H1 (cell line): ENCODE measurements around the gene ZBTB16. TPM values are rescaled to one million over a fixed set of nuclear protein-coding genes. Genes with fewer than 3 reads are reported as not detected.

Experiments used
- CTCF ChIA-PET: fragments of 300-600 bp; sonication (Branson Sonifier 250); formaldehyde crosslinking; loops from one replicate; lab custom pipeline; 2021; ENCODE audit not compliant: partially characterized antibody; lab: Charles Lee
- POLR2A ChIA-PET: fragments of 300-600 bp; sonication (Branson Sonifier 250); formaldehyde crosslinking; loops from one replicate; lab custom pipeline; 2021; ENCODE audit warnings: inconsistent platforms; ENCODE audit not compliant: partially characterized antibody; lab: Charles Lee
- DNase-seq, 2 experiments: peaks; one replicate each; pipeline versions ENCODE4 v3.0.0 to v3.0.0-alpha.2; 2010 to 2022; ENCODE audit warnings: low spot score in 2 of 2, low read depth in 1 of 2, mixed read lengths in 1 of 2
- FAIRE-seq: peaks from 2 replicates; lab custom pipeline; 2011; peaks lifted over from hg19 to GRCh38; lab: Jason Lieb, UNC
- H2AFZ ChIP-seq: 2 replicates; pipeline ENCODE4 v1.8.1; 2012; ENCODE audit warnings: low read length, inconsistent platforms
- H2AK5ac ChIP-seq: 2 replicates; pipeline ENCODE4 v1.6.1; 2013; ENCODE audit warnings: low read depth, low read length
- H2BK120ac ChIP-seq: replicated peaks from 2 replicates; pipeline ENCODE3; 2013; ENCODE audit warnings: low read depth, low read length, inconsistent platforms
- H2BK12ac ChIP-seq: 2 replicates; pipeline ENCODE4 v1.6.1; 2013; ENCODE audit warnings: low read depth, low read length
- H2BK15ac ChIP-seq: 2 replicates; pipeline ENCODE4 v1.6.1; 2013; ENCODE audit warnings: low read length
- H2BK20ac ChIP-seq: 2 replicates; pipeline ENCODE4 v1.6.1; 2013; ENCODE audit warnings: low read length
- H2BK5ac ChIP-seq: 2 replicates; pipeline ENCODE4 v1.6.1; 2013; ENCODE audit warnings: low read depth, low read length
- H3K14ac ChIP-seq: 2 replicates; pipeline ENCODE4 v1.6.1; 2013; ENCODE audit warnings: inconsistent platforms; ENCODE audit not compliant: insufficient read length
- H3K18ac ChIP-seq: 2 replicates; pipeline ENCODE4 v1.6.1; 2013; ENCODE audit warnings: low read length; ENCODE audit errors: extremely low read depth
- H3K23ac ChIP-seq: 2 replicates; pipeline ENCODE4 v1.6.1; 2013; ENCODE audit warnings: inconsistent platforms; ENCODE audit not compliant: insufficient read length
- H3K23me2 ChIP-seq: 2 replicates; pipeline ENCODE4 v1.6.1; 2013; ENCODE audit warnings: low read depth, low read length
- H3K27ac ChIP-seq: 2 replicates; pipeline ENCODE4 v1.6.1; 2011; ENCODE audit warnings: low read depth, low read length, inconsistent platforms
- H3K27me3 ChIP-seq, 4 experiments: replicated peaks in 1 of 4; 1 replicate in 1 of 4; 2 replicates in 3 of 4; pipeline versions ENCODE4 v1.6.1 to v1.8.1; 2011 to 2013; ENCODE audit warnings: low read length in 3 of 4, mild to moderate bottlenecking in 3 of 4, inconsistent platforms in 2 of 4, mixed read lengths in 2 of 4, moderate library complexity in 1 of 4; ENCODE audit not compliant: control insufficient read depth in 3 of 4, insufficient read depth in 3 of 4; ENCODE audit errors: extremely low read depth in 1 of 4
- H3K36me3 ChIP-seq, 4 experiments: 2 replicates each; pipeline versions ENCODE4 v1.6.1 to v1.8.1; 2011 to 2013; ENCODE audit warnings: mild to moderate bottlenecking in 4 of 4, low read length in 3 of 4, moderate library complexity in 2 of 4, control low read depth in 1 of 4, inconsistent platforms in 1 of 4; ENCODE audit not compliant: insufficient read depth in 4 of 4, control insufficient read depth in 2 of 4
- H3K4ac ChIP-seq: replicated peaks from 2 replicates; pipeline ENCODE3; 2013; ENCODE audit warnings: low read length, low read depth, mixed read lengths, inconsistent platforms; ENCODE audit not compliant: insufficient read length
- H3K4me1 ChIP-seq, 4 experiments: replicated peaks in 1 of 4; 1 replicate in 1 of 4; 2 replicates in 3 of 4; pipeline versions ENCODE4 v1.6.1 to v1.8.1; 2011 to 2013; ENCODE audit warnings: low read length in 3 of 4, inconsistent platforms in 2 of 4, mixed read lengths in 1 of 4; ENCODE audit not compliant: insufficient read depth in 4 of 4, control insufficient read depth in 3 of 4
- H3K4me2 ChIP-seq, 2 experiments: 2 replicates each; pipeline versions ENCODE4 v1.6.1 to v1.8.1; 2011 to 2013; ENCODE audit warnings: low read depth in 2 of 2, low read length in 2 of 2, control low read depth in 1 of 2, inconsistent platforms in 1 of 2, mild to moderate bottlenecking in 1 of 2; ENCODE audit not compliant: insufficient read depth in 1 of 2
- H3K4me3 ChIP-seq, 4 experiments: fragments of 200-600, 300-600 bp in 1 of 4; sonication (generic), shearing (Covaris generic), sonication (Bioruptor Twin) in 1 of 4; 2 replicates each; pipeline versions ENCODE4 v1.5.1 to v1.8.1; 2011 to 2016; ENCODE audit warnings: low read length in 4 of 4, low read depth in 3 of 4, control low read depth in 2 of 4, inconsistent platforms in 2 of 4, mild to moderate bottlenecking in 2 of 4, mixed read lengths in 1 of 4, moderate library complexity in 1 of 4; ENCODE audit not compliant: insufficient read depth in 2 of 4; ENCODE audit errors: extremely low read depth in 1 of 4
- H3K56ac ChIP-seq: replicated peaks from 2 replicates; pipeline ENCODE3; 2013; ENCODE audit warnings: low read depth, mild to moderate bottlenecking, mixed read lengths, low read length, inconsistent platforms; ENCODE audit not compliant: insufficient read length
- H3K79me1 ChIP-seq: 2 replicates; pipeline ENCODE4 v1.6.1; 2013; ENCODE audit warnings: low read depth, low read length, control low read depth
- H3K79me2 ChIP-seq, 2 experiments: 2 replicates each; pipeline versions ENCODE4 v1.6.1 to v1.8.1; 2012 to 2013; ENCODE audit warnings: low read length in 2 of 2, mild to moderate bottlenecking in 2 of 2, inconsistent platforms in 1 of 2; ENCODE audit not compliant: insufficient read depth in 2 of 2, control insufficient read depth in 1 of 2
- H3K9ac ChIP-seq, 4 experiments: replicated peaks in 1 of 4; 1 replicate in 1 of 4; 2 replicates in 3 of 4; pipeline versions ENCODE4 v1.6.1 to v1.8.1; 2011 to 2013; ENCODE audit warnings: low read depth in 3 of 4, low read length in 3 of 4, control low read depth in 2 of 4, mild to moderate bottlenecking in 2 of 4, moderate library complexity in 2 of 4, inconsistent platforms in 1 of 4; ENCODE audit errors: extremely low read depth in 1 of 4
- H3K9me3 ChIP-seq, 2 experiments: 2 replicates each; pipeline versions ENCODE4 v1.6.1 to v1.8.1; 2012 to 2013; ENCODE audit warnings: mild to moderate bottlenecking in 2 of 2, moderate library complexity in 2 of 2, control low read depth in 1 of 2, inconsistent platforms in 1 of 2, low read depth in 1 of 2, low read length in 1 of 2, mixed read lengths in 1 of 2; ENCODE audit not compliant: insufficient read depth in 2 of 2
- H4K20me1 ChIP-seq, 2 experiments: replicated peaks in 1 of 2; 2 replicates each; pipeline versions ENCODE3 to v1.8.1; 2011 to 2013; ENCODE audit warnings: inconsistent platforms in 2 of 2, low read length in 2 of 2, mild to moderate bottlenecking in 1 of 2; ENCODE audit not compliant: insufficient read depth in 2 of 2, control insufficient read depth in 1 of 2
- H4K5ac ChIP-seq: 2 replicates; pipeline ENCODE4 v1.6.1; 2013; ENCODE audit warnings: low read length, low read depth, mixed read lengths, inconsistent platforms; ENCODE audit not compliant: insufficient read length
- H4K8ac ChIP-seq: 2 replicates; pipeline ENCODE4 v1.8.0; 2013; ENCODE audit warnings: mild to moderate bottlenecking, moderate library complexity, low read length, inconsistent platforms; ENCODE audit not compliant: insufficient read depth; ENCODE audit errors: extremely low read depth
- H4K91ac ChIP-seq: replicated peaks from 2 replicates; pipeline ENCODE3; 2013; ENCODE audit warnings: low read length, mixed read lengths, inconsistent platforms; ENCODE audit not compliant: insufficient read length
- GTF2F1 ChIP-seq: IDR thresholded peaks from 2 replicates; pipeline ENCODE4 v1.6.1; 2012; ENCODE audit warnings: low read depth, low read length, improper control_type of control experiment, borderline replicate concordance
- RFX5 ChIP-seq: IDR thresholded peaks from 2 replicates; pipeline ENCODE4 v1.6.1; 2011; ENCODE audit warnings: low read depth, low read length, improper control_type of control experiment, borderline replicate concordance
- SIN3A ChIP-seq, 2 experiments: IDR thresholded peaks in 1 of 2; conservative IDR thresholded peaks in 1 of 2; 2 replicates each; pipeline ENCODE4 v1.6.1; 2011 to 2012; ENCODE audit warnings: low read length in 2 of 2, improper control_type of control experiment in 1 of 2, low read depth in 1 of 2, mild to moderate bottlenecking in 1 of 2
- YY1 ChIP-seq: IDR thresholded peaks from 2 replicates; pipeline ENCODE4 v1.6.1; 2011; ENCODE audit warnings: low read depth, mild to moderate bottlenecking, low read length
- WGBS, 2 experiments: shearing (Covaris generic) in 1 of 2; methylation state at CpG; one replicate each; pipeline versions ENCODE4 v1.1.6 to v1.1.7; 2013 to 2015; ENCODE audit warnings: low lambda C conversion rate in 2 of 2, mixed read lengths in 2 of 2, inconsistent platforms in 1 of 2, low coverage in 1 of 2, missing lambda C conversion rate in 1 of 2; ENCODE audit not compliant: insufficient replicate concordance in 2 of 2, insufficient coverage in 1 of 2, insufficient read length in 1 of 2; ENCODE audit errors: extremely low coverage in 1 of 2, missing lambda C conversion rate in 1 of 2; 5-methylcytosine and 5-hydroxymethylcytosine counted together
- polyA plus RNA-seq, 7 experiments: library from polyadenylated mRNA; depleted of rRNA in 3 of 7; stranded (reverse) in 5 of 7; unstranded in 2 of 7; fragments of >200 nt in 5 of 7; fragments of 200-250 nt in 2 of 7; gene quantifications; 1 replicate in 5 of 7; 2 replicates in 1 of 7; 4 replicates in 1 of 7; pipeline versions ENCODE4 v1.2.1 to v1.2.3, GENCODE V29; 2011 to 2013; ENCODE audit warnings: missing spikeins in 2 of 7, mixed read lengths in 2 of 7
- total RNA-seq: library from RNA; stranded (reverse); fragmentation: NEBNext Ultra II Directional; extraction: Animal tissue kit (Norgen Biotek cat#: 25700); gene quantifications from 2 replicates; pipeline ENCODE4 v1.2.1, GENCODE V29; 2021

Gene ZBTB16
- total and polyA plus RNA-seq, 2 of the 8 experiments (the other 6 are each of a cell fraction or from before 2014, with no cell fraction given) = 0.12 to 0.61 TPM

DNA sequence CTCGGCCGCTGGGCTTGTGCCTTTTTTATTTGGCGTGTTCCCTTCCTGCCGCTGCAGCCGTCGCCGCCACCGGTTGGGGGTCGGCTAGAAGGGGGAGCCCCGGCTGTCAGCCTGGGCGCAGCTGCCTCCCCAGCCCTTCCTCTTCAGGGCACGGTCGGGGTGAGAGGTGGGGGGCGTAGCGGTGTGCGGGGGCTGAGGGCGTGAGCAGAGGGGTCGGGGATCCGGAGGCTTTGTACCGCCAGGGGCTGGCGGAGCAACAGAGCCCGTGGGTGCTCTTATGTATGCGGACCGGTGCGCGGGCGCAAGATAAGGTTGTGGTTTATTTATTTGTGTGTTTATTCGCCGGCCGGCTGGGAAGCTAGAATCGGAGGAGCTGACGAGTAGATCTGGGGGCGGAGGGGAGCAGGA, 477 bp downstream of the ZBTB16 start:
- H3K36me3 ChIP-seq = no peaks in the 10 kb centered on the region; a peak in 1 of 8 replicates
- FAIRE-seq = no peak
- ChIA-PET CTCF (interaction anchor here (0.6 to 2.2 kb wide), 11 partner anchors 21 to 203 kb away, joined by 3 to 10 read pairs (median 4); no protein-coding TSS in a partner anchor), POLR2A (interaction anchor here (0.6 to 1.6 kb wide), 2 partner anchors 14 to 46 kb away, joined by 3 to 4 read pairs; no protein-coding TSS in a partner anchor)
- H3K79me1 ChIP-seq = no peaks in the 10 kb centered on the region
- H3K9me3 ChIP-seq = no peaks in the 10 kb centered on the region
- WGBS, 2 experiments = 6% methylated on average over 20 of the region's 33 CpGs; no CpG with 5 or more reads in 1 of the 2 experiments
- H3K27ac ChIP-seq = no peak overlapping the region
- H3K18ac ChIP-seq = no peak overlapping the region; the same call in 1 of the 2 replicates
- H3K23ac ChIP-seq = no peak overlapping the region
- H3K4me3 ChIP-seq = peak overlapping the region; percentile 41 to 80 (median 56)
- peaks cover 0 to 10% of the 10 kb centered on the region in 2 experiments for H4K20me1 ChIP-seq
- peak overlapping the region; percentile 74 for H3K4me2 ChIP-seq
- TF ChIP-seq YY1 (no peak), RFX5 (no peak), SIN3A (conservative IDR thresholded peaks at IDR 0.05 in 1 of 2, IDR thresholded peaks at IDR 0.05 in 1 of 2; ENCODE audit: low read depth in 1 of 2, low read length in 2 of 2) (0 out of 4 replicates have a peak, but pooled peaks of 1 of the 2 experiments have one; percentile 38), GTF2F1 (no peak)
- H3K23me2 ChIP-seq = peaks cover 28% of the 10 kb centered on the region; the same call in 1 of the 2 replicates
- H2BK5ac ChIP-seq = no peak overlapping the region
- H2AFZ ChIP-seq = no peak overlapping the region
- no peak overlapping the region for H4K91ac ChIP-seq
- no peak overlapping the region for H3K9ac ChIP-seq
- H2BK12ac ChIP-seq = no peak overlapping the region
- no peak overlapping the region for H3K14ac ChIP-seq
- H4K5ac ChIP-seq = no peak overlapping the region
- H3K56ac ChIP-seq = no peak overlapping the region
- H2BK15ac ChIP-seq = no peak overlapping the region
- H3K4ac ChIP-seq = no peak overlapping the region
- H3K4me1 ChIP-seq = peaks cover 0 to 24% (median 12%) of the 10 kb centered on the region in 4 experiments; a peak in 6 of 7 replicates
- H3K79me2 ChIP-seq = no peaks in the 10 kb centered on the region
- H4K8ac ChIP-seq = no peak overlapping the region
- H2AK5ac ChIP-seq = no peak overlapping the region
- peak in 1 of 2 experiments; percentile 61 for DNase-seq
- no peak overlapping the region for H2BK120ac ChIP-seq
- H3K27me3 ChIP-seq = peaks cover 54 to 89% (median 81%) of the 10 kb centered on the region in 4 experiments
- no peak overlapping the region for H2BK20ac ChIP-seq
